ENCODE results near the gene GSDMA. TPM values are rescaled to one million over a fixed set of nuclear protein-coding genes. Genes with fewer than 3 reads are reported as not detected.

The GSDMA gene
- total and polyA plus RNA-seq, 9 of the 15 experiments (the other 6 are each of a cell fraction or from before 2014, with no cell fraction given): 0.04 to 0.13 (median 0.07) TPM; not detected in 2

DNA sequence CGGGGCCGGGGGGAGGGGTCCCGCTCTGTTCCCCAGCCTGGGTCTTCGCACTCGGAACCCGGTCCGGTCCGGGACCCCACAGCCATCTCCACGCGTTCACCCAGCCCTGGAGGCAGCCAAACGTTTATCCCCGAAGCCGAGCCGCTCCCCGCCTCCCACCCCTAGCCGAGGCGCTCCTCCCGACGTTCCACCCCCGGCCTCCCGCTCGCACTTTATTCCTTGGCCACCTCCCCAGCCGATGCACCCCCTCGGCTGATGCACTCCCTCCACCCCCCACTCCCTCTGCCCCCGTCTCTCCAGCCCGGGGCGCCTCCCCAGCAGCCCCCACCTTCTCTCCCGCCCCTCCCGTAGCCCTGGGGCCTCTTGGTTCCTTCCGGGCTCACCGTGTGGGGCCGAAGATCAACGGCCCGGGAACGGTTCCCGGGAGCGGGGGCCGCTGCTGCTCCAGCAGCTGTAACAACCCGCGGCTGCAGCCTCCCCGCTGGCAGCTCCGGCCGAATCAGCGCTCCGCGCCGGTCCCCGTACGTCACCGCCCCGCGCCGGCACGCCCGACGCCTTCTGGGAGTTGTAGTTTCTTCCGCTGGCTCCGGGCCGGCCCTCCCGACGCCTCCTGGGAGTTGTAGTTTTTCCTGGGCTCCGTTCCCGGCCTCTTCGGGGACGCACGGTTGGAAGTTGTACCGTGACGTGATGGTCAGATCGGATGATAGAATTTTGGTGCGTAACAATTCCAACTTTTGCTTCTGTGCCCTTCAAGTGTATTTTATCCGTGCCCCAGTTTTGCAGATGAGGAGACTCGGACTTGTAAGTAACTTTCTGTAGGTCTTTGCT lies 35.5 kb upstream of the GSDMA start, which contains the start of the genes LRRC3C and ORMDL3 (continued):
- peak; percentile 69; the same call in 1 of the 2 replicates for TF ChIP-seq KLF6 (CRISPR knock-in tag; IDR thresholded peaks at IDR 0.05; ENCODE audit: borderline replicate concordance)
- TF ChIP-seq, protein P1, sequence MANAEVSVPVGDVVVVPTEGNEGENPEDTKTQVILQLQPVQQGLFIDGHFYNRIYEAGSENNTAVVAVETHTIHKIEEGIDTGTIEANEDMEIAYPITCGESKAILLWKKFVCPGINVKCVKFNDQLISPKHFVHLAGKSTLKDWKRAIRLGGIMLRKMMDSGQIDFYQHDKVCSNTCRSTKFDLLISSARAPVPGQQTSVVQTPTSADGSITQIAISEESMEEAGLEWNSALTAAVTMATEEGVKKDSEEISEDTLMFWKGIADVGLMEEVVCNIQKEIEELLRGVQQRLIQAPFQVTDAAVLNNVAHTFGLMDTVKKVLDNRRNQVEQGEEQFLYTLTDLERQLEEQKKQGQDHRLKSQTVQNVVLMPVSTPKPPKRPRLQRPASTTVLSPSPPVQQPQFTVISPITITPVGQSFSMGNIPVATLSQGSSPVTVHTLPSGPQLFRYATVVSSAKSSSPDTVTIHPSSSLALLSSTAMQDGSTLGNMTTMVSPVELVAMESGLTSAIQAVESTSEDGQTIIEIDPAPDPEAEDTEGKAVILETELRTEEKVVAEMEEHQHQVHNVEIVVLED (CRISPR knock-in tag; IDR thresholded peaks at IDR 0.05): peak; percentile 80

DNA sequence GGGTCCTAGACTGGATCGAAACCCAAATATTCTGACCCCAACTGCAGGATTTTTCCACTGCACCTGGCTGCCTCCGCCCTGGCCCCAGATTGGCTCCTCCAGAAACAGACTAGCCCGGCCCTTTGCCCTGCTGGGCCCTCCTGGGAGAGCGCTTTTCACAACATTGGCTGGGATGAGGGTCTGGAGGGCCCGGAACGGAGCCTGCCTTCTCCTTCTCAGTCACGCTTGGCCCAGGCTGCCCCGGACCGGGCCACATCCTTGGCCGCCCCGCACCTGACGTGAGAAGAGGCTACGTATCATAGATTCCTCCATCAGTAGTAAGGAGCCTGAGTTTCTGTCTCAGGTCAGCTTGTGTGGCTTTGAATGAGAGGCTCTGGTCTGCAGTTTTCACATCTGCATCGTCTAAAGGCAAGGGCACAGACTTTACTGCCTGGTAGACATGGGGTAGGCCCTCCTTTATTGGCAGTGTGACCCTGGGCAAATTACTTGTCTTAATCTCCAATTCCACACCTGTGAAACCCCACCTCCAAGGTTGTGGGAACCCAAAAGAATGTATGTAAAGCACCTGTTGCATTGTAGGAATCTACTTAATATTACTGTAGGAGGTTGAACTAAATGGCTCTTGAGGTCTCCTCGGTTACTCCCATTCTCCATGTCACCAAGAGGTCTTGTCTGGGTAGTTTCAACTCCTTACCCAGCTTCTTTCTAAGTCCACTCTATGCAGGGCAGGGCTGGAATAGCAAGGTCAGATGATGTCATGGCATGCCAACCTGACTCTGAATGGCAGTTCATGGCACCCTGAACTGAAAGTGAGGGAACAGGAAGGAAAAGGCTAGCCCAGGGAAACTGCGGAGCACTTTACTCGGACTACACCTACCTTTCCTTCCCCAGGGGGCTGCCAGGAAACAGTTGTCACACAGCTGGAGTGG lies 34.6 kb upstream of the GSDMA start:
- intact Hi-C loops (cut with micrococcal nuclease): loop anchor here (2.0 kb wide), 1 partner anchor 25 kb away; no protein-coding TSS in a partner anchor
- H3K4me1 ChIP-seq (replicated peaks in 1 of 2; ENCODE audit: control insufficient read depth in 2 of 2, insufficient read depth in 2 of 2, low read length in 2 of 2): peaks cover 27 to 45% of the 10 kb centered on the region in 2 experiments

More for the DNA sequence above, 34.6 kb upstream of the GSDMA start:
- H3K36me3 ChIP-seq (ENCODE audit: control insufficient read depth, insufficient read depth, low read length): peaks cover 13% of the 10 kb centered on the region; the same call in 2 of the 3 replicates
- peak overlapping the region; percentile 83 to 97 for H3K9ac ChIP-seq (ENCODE audit: insufficient read depth in 1 of 2, low read depth in 2 of 2, low read length in 2 of 2)
- TSS peak; percentile 88 for BruUV-seq (replicated peaks)
- H3K79me2 ChIP-seq (ENCODE audit: control insufficient read depth, insufficient read depth, low read length): peaks cover 33% of the 10 kb centered on the region
- WGBS (ENCODE audit: insufficient coverage, low coverage, missing lambda C conversion rate): 17% methylated on average over 17 of the region's 17 CpGs
- TF ChIP-seq CTBP1 (IDR thresholded peaks at IDR 0.05; ENCODE audit: borderline replicate concordance) (0 out of 2 replicates have a peak, but pooled peaks have one; percentile 67), ATF7 (IDR thresholded peaks at IDR 0.05) (peak; percentile 5; the same call in 1 of the 2 replicates), ZFX (CRISPR knock-in tag; IDR thresholded peaks at IDR 0.05) (peak; percentile 82), L3MBTL2 (IDR thresholded peaks at IDR 0.05) (0 out of 2 replicates have a peak, but pooled peaks have one; percentile 40), FOSL1 (tag; conservative IDR thresholded peaks at IDR 0.05) (0 out of 2 replicates have a peak, but pooled peaks have one; percentile 26), ZNF239 (CRISPR knock-in tag; IDR thresholded peaks at IDR 0.05) (no peak), NFRKB (IDR thresholded peaks at IDR 0.05; ENCODE audit: low read depth) (no peak), ZMIZ1 (IDR thresholded peaks at IDR 0.05; ENCODE audit: low read depth in 2 of 2, low read length in 2 of 2) (0 out of 4 replicates have a peak, but pooled peaks of 1 of the 2 experiments have one; percentile 28), MAFF (IDR thresholded peaks at IDR 0.05; ENCODE audit: low read length) (no peak), KLF16 (IDR thresholded peaks at IDR 0.05) (no peak)
- DNase-seq (ENCODE audit: extremely low read depth in 1 of 4, low spot score in 3 of 4) (peak in 3 of 4 experiments; percentile 40 to 44 (median 43)), ATAC-seq (peak; percentile 62), FAIRE-seq (peak; percentile 61)
- in situ Hi-C loops (cut with MboI): no loop called here
- no peaks in the 10 kb centered on the region for H3K9me3 ChIP-seq (replicated peaks; ENCODE audit: control insufficient read depth, insufficient read depth, low read depth, low read length)
- peak overlapping the region; percentile 98 for H2AFZ ChIP-seq (ENCODE audit: low read depth, low read length)
- peak overlapping the region; percentile 95 for H3K4me2 ChIP-seq (ENCODE audit: insufficient read depth, low read length)
- POLR2A ChIA-PET: interaction anchor here (0.6 to 1.2 kb wide), 3 partner anchors 10 to 742 kb away, joined by 3 to 4 read pairs (median 3); partner anchors contain the start of gene GSDMB
- H3K27ac ChIP-seq (ENCODE audit: extremely low read depth, low read depth, low read length): peak overlapping the region; percentile 76
- peaks cover 4% of the 10 kb centered on the region for H3K9me1 ChIP-seq (ENCODE audit: control insufficient read depth, insufficient read depth, low read length)
- H4K20me1 ChIP-seq (replicated peaks; ENCODE audit: control insufficient read depth, insufficient read depth, low read length): 0 out of 2 replicates have a peak, but pooled peaks cover 14% of the 10 kb centered on the region
- peak overlapping the region; percentile 97 for H3K4me3 ChIP-seq
- CTCF ChIA-PET (ENCODE audit: low intra/inter-chr PET ratio): interaction anchor here (1.0 kb wide), 1 partner anchor 31 kb away, joined by 4 read pairs; no protein-coding TSS in a partner anchor
- H3K27me3 ChIP-seq (ENCODE audit: control insufficient read depth in 2 of 2, insufficient read depth in 2 of 2, low read length in 2 of 2): no peaks in the 10 kb centered on the region

Measured in K562 (cell line).